ENCODE measurements around the gene RRP9.

GRCh38 chr3:51982352-51982837 is 40.7 kb upstream of the RRP9 start:
- TF ChIP-seq NFIC (IDR thresholded peaks at IDR 0.05), result no peak
- TF ChIP-seq TAF1 (IDR thresholded peaks at IDR 0.05; ENCODE audit: low read depth), result no peak
- TF ChIP-seq REST (IDR thresholded peaks at IDR 0.05; ENCODE audit: low read depth), result no peak
- TF ChIP-seq EP300 (IDR thresholded peaks at IDR 0.05; ENCODE audit: borderline replicate concordance), result no peak
- no peak for TF ChIP-seq CREB1 (IDR thresholded peaks at IDR 0.05; ENCODE audit: low read depth)
- TF ChIP-seq USF1 (IDR thresholded peaks at IDR 0.05), result no peak
- peak; percentile 5; the same call in 1 of the 2 replicates for TF ChIP-seq RAD21 (IDR thresholded peaks at IDR 0.05; ENCODE audit: low read depth)
- no peak for TF ChIP-seq EGR1 (IDR thresholded peaks at IDR 0.05)
- no peak for TF ChIP-seq TCF12 (IDR thresholded peaks at IDR 0.05; ENCODE audit: low read depth)
- no peak for TF ChIP-seq YY1 (IDR thresholded peaks at IDR 0.05; ENCODE audit: low read depth)
- no peak for TF ChIP-seq FOXM1 (IDR thresholded peaks at IDR 0.05; ENCODE audit: borderline replicate concordance, low read depth)
